Ecto neural progenitor cell (in vitro differentiated cells): ENCODE measurements around the gene ATP9B.

Source experiments
- DNase-seq: peaks from one replicate; pipeline ENCODE4 v3.0.0-alpha.2; 2018; ENCODE audit warnings: low spot score

Gene ATP9B

DNA sequence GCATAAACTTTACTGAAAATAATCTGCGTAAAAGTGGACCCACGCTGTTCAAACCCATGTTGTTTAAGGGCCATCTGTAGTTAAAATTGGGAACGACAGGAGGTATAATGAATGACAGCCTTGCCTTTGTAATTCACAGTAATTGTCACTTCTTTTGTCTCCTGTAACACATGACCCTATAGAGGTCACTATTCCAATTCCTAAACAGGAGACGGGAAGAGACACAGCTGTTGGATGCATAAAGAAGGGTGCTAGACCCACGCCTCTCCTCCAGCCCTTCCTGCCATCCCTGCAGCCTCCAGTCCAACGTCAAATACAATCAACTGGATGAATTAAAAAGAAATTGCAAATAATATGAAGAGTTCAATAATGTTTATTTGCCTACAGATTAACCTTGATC is 263.5 kb downstream of the ATP9B start:
- no peak for DNase-seq

DNA sequence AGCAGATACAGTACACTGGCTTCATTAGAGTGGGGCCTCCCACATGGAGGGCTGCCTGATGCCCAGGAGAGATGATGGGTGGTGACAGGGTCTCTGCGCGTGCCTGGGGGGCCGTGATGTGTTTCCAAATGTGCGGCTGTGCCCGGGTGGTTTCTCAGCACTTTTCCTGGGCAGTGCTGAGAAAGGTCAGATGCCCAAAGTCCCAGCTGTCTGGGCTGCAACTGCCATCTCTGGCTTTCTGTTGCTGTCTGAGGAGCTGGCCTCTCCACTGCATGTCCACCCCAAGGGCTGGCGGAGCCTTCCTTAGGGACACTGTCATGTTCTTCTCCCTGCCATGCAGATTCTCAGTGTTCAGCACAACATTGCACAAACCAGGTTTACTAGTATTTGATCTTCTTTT is 263.9 kb downstream of the ATP9B start:
- DNase-seq = no peak

DNA sequence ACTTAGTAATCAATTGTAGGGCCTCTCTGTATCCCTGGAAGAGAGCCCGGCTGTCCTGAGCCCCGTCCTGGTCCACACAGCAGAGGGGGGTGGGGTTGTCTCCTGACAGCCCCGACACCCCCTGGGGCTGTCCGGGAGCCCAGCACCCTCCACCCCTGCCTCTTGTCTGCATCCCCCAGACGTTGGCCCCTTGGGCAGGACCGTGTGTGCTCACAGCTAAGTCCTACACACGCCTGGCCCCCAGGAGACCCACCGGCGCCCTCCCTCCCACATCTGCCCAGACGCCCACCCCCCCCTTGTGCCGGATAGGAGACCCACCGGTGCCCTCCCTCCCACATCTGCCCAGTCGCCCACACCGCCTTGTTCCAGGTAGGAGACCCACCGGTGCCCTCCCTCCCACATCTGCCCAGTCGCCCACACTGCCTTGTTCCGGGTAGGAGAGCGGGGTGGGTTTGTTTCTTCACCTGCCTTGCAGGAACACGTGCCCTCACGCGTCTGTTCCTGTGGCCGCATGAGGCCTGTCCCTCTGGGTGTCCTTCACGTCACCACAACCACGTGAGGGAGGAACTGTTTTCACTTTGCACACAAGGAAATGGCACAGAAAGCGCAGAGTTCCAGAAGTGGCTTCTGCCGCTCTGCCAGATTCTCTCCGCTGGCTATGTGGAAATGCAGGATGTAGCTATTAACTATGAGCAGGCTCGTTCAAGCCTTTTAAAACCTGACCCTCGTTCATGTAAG is 265.5 kb downstream of the ATP9B start:
- DNase-seq = no peak

DNA sequence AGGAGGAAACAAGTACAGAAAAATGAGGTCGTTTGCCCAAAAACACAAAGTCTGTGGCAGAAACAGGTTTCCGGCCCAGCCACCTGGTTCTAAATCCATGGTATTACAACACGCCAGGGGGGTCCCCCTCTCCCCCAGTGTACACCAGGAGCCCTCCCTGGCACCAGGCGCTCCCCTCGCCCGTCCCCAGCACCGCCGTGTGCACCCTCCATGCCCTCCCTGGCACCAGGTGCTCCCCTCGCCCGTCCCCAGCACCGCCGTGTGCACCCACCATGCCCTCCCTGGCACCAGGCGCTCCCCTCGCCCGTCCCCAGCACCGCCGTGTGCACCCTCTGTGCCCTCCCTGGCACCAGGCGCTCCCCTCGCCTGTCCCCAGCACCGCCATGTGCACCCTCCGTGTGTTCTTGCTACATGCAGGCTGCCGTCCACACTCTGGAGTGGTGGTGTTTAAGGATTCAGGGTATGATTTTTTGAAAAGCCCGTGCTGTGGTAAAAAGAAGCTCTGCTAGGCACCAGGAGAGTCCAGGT is 266.7 kb downstream of the ATP9B start:
- no peak for DNase-seq

DNA sequence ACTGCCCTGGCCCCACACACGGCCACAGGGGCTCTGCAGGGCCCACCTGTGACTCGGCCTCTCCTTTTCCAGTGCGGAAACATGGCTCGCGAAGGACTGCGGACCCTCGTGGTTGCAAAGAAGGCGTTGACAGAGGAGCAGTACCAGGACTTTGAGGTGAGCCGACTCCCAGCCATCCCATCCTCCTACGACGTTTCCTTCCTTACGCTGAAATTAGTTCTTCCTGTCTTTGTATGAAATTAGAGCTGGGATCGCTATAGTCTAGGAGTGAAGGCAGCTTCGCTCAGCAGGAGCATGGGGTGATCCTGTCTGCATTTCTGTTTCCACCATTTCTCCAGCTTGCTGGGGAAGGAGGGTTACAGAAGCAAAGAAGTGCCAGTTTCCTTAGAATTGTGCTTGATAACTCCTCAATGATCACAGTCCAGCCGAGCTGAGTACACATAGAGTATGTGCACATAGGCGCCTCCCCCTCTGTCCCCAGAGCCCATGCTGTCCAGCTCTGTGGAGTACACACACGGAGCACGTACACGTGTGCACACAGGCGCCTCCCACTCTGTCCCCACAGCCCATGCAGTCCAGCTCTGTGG is 267.5 kb downstream of the ATP9B start:
- no peak for DNase-seq

DNA sequence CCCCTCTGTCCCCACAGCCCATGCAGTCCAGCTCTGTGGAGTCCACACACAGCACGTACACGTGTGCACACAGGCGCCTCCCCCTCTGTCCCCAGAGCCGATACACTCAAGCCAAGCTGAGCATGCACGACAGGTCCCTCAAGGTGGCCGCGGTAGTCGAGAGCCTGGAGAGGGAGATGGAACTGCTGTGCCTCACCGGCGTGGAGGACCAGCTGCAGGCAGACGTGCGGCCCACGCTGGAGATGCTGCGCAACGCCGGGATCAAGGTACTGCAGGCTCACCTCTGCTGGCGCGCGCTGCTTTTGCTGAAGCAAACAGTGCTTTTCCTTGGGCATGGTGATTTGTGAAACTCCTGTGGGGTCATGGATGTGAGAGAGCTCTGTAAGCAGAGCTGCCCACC is 268.0 kb downstream of the ATP9B start:
- DNase-seq = no peak

DNA sequence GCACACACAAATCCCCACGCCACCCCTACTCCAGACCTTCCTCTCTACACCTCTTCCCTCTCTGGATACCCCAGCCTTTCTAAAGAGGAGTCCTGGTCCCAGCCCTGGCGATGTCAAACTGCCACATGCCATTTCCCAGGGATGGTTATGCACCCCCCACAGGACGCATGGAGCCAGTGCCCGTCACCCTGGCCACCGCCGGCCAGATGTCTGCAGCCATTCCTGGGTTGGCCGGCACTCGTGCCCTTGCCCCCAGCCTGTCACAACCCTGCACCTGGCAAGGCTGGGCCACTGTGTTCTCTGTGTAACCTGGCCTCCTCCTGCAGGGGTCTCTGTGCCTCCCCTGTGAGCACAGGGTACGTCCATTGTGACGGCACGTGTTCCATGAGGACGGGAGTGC is 268.4 kb downstream of the ATP9B start:
- DNase-seq = no peak

DNA sequence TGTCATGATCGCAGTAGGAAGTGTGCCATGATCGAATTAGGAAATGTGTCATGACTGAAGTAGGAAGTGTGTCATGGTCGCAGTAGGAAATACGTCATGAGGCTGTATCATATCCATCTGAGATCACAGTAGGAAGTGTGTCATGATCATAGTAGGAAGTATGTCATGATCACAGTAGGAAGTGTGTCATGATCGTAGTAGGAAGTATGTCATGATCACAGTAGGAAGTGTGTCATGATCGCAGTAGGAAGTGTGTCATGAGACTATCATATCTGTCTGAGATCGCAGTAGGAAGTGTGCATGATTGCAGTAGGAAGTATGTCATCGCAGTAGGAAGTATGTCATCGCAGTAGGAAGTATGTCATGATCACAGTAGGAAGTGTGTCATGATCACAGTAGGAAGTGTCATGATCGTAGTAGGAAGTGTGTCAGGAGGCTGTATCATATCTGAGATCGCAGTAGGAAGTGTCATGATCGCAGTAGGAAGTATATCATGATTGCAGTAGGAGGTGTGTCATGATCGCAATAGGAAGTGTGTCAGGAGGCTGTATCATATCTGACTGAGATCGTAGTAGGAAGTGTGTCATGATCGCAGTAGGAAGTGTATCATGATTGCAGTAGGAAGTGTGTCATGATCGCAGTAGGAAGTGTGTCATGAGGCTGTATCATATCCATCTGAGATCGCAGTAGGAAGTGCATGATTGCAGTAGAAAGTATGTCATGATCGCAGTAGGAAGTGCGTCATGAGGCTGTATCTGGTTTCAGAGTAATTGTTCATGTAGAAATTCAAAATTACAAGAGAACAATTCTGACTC is 270.1 kb downstream of the ATP9B start:
- no peak for DNase-seq

DNA sequence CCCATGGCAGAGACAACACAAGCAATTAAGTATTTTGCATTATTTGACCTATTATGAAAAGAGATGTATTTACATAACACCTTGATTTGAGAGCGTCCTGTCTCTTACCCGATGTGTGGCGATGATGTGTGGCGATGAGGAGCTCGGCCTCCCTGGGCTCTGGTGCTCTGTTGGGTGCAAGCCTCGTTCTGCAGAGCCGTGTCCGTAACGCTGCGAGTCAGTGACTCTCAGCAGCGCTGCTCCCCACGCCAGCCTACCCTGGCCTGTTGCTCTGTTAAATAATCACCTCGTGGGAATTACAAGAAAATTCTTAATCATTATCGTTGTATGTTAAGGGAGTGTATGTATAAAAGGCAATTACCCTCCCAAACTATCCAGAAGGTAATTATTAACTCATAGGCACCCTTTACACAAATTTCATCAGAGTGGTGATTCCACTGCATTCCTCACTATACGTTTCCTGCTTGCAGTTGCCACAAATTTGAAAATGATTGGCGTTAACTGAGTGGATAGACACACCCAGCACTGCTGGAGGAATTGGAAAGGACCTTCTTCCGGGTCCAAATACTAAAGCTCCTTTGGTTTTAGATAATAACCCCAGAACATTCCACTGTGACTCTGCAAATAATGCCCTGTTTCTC is 274.5 kb downstream of the ATP9B start:
- no peak for DNase-seq

DNA sequence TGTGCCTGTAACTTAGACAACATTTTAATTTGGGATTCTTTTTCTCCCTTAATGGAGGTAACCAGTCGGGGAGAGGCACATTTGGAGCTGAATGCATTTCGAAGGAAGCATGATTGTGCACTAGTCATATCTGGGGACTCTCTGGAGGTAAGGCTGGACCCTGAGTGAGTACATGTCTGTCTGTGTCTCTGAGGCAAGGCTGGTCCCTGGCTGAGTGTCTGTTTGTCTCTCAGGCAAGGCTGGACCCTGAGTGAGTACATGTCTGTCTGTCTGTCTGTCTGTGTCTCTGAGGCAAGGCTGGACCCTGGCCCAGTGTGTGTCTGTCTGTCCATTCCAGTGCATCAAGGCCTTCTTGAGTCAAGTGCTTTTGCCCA is 275.0 kb downstream of the ATP9B start:
- no peak for DNase-seq

DNA sequence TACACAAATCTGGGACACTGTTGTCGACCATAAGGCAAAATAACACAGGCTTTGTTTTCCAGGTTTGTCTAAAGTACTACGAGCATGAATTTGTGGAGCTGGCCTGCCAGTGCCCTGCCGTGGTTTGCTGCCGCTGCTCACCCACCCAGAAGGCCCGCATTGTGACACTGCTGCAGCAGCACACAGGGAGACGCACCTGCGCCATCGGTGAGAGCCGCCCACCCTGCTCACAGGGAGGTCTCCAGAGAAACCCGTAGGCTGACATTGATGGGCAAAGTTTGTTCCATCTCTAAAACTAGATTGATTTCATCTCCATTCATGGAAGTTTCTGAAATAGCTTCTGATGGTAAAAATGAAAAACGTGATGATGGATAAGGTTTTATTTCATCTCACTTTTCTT is 276.2 kb downstream of the ATP9B start:
- DNase-seq = no peak

DNA sequence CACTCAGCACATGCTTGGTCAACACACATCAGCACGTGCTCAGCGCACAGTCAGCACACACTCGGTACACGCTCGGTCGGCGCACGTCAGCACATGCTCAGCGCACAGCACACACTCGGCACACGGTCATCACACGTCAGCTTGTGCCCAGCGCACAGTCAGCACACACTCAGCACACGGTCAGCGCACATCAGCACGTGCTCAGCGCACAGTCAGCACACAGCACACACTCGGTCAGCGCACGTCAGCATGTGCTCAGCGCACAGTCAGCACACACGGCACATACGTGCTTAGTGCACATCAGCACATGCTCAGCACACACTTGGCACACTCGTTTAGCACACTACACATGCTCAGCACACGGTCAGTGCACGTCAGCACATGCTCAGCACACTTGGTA is 276.8 kb downstream of the ATP9B start:
- DNase-seq = no peak

DNA sequence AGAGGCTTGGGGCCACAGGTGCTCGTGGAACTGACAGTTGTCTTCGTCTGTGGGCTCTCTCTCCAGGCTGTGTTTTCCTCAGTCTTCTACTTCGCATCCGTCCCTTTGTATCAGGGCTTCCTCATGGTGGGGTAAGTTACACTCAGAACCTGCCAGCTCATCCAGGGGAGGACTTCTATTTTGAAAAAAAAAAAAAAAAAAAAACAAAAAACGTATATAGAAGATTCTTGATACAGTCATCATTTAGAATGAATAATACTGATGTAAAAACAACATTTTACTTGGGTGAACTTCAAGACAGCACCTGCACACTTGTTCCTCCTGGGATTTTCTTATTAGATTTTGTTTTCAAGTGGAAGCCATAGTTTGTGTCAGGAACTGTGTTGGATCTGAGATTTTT is 278.9 kb downstream of the ATP9B start:
- DNase-seq = no peak

DNA sequence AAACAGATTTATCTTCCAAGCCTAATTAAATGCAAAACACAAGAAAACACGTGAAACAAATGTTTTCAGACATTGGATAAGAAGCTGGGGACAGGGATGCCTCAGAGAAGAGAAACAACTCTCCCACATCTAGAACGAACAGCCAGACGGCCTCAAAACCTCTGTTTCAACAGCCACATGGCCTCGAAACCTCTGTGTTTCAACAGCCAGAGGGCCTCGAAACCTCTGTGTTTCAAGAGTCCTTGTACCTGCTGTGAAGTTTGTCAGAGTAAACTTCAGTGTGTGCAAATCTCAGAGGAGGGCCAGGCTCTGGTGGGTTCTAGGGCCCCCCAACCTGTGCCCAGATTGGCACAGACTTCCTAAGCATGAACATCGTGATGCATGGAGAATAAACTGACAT is 283.2 kb downstream of the ATP9B start:
- DNase-seq = no peak

DNA sequence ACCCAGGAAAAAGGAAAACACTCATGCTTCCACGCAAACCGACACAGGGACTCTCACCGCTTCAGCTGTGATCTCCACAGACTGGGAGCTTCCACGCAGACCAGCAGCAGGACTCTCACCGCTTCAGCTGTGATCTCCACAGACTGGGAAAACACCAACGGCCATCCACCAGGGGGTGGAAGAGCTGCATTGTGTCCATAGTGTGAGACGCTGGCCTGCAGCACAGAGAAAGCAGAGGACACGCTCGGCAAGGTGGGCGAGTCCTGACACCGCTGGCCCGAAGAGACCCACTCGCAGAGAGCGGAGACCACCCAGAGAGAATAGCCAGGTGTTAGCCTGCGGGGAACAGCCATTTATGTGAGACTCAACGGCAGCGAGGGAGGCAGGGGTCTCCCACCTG is 284.1 kb downstream of the ATP9B start:
- DNase-seq = no peak

DNA sequence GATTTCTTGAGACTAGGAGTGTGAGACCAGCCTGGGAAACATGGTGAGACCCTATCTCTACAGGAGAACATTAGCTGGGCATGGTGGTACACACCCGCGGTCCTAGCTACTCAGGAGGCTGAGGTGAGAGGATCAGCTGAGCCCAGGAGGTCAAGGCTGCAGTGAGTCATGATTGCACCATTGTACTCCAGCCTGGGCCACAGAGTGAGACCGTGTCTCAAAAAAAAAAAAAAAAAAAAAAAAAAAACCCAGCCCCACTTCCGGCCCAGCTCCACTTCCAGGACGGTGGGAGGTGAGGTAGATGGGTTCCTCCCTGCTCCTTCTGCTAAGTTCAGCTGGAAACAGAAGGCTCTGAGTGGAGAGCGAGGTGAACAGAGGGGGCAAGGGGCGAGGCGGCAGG is 285.2 kb downstream of the ATP9B start:
- DNase-seq = no peak

DNA sequence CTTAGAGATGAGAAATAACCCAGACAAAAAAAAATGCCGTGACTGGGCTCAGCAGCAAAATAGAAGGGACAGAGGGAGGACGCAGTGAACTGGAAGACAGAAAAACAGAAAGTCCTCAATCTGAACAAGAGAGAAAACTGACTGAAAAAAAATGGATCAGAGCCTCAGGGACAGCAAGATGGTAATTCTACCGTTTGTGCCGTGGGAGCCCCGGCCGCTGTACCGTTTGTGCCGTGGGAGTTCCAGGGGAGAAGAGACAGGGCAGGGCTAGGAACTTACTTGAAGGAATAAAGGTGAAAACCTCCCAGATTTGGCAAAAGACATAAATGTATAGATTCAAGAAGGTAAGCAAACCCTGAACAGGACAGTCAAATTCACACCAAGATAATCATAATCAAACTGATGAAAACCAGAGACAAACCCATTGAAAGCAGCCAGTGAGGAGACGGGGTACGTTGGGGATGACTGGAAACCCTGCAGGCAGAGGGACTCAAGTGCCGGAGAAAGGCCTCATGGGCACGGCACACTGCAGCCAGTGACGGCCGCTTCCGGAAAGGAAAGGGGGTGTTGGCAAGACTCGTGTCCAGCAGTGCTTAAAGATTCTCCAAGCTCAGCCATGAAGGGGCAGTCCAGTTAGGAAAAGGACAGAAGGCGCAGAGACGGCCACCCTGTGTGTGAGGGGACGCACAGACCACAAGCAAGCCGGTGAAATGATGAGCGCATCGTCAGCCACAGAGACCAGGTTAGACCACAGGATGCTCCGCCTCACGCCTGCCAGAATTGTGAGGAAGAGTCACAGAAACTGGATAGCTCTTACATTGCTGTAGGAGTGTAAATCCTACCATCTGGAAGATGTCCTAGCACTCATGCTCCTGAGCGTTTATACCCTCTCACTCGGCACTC is 286.5 kb downstream of the ATP9B start:
- no peak for DNase-seq

DNA sequence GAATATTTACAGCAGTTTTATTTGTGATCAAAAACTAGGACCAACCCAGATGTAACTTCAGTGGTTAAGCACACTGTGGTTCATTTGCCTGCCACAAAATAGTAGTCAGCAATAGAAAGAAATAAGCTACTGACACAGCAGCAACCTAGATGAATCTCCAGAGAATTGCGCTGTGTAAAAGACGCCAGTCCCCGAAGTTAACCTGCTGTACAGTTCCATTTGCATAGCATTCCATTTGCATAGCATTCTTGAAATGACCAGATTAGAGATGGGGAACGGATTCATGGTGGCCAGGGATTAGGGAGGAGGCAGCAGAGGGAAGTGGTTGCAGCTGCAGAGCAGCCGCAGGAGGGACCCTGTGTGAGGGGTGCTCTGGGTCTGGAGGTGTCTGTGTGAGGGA is 287.2 kb downstream of the ATP9B start:
- DNase-seq = no peak

DNA sequence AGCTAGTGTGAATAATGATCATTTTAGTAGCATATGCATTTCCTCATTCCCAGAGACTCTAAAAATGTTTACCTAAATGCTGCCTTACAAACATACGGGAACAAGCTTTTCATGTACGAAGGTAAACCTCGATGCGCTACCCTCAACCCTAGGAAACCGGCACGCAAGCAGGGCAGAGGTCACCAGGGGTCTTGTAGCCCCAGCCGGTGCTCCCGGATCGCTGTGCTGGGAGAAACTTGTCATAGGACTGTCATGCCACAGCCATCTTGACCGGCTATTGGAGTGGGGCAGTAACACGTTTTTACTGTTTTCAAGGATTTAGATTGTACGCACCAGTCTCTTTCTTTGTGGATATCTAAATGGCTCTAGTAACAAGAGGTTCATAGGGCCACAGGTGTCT is 291.7 kb downstream of the ATP9B start:
- DNase-seq = no peak

DNA sequence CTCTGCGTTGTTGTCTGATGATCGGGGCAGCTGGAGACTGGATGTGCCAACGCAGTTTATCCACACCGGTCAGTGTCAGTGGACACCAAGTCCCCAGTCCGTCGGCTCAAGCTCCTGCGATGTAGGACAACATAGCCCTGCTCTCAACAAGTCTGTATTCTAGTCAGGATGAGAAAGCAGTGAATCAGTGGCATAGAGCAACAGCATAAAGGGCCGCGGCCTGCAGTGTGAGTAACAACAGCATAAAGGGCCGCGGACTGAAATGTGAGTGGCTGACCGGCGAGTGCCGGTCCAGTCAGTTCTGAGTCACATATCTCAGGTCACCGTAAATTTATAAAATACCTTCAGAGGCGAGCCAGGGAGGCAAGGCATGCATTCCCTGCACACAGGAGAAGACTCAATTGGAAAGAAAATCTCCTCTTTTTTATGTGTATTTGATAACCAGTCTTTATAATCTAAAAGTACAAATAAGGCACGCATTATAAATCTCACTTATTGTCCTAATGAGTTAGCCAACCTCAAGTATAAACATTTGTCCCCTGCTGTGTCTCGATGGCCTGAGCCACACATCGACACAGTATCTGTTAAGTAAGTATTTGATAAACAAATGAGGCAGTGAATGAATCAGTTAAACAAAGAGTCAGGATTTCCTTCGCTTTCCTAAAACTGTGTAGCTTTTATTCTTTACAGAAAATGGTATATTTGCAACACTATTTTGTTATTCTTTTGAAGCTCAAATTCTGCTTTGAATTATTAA is 292.8 kb downstream of the ATP9B start:
- DNase-seq = no peak

DNA sequence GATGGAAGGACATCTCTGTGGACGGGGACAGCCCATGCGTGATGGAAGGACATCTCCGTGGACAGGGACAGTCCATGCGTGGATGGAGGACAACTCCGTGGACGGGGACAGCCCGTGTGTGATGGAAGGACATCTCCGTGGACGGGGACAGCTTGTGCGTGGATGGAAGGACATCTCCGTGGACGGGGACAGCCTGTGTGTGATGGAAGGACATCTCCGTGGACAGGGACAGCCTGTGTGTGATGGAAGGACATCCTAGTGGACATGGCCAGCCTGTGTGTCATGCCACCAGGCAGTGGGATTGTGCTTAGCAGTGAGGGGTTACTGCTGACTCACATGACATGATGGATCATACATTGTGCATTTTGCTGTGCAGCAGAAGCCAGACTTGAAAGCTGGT is 296.5 kb downstream of the ATP9B start:
- no peak for DNase-seq
